Cerebellar nuclear complex (tissue), 1 donor: ENCODE results near the gene FAM13B.
"Not testable (repeated sequence)": the region's sequence is repeated elsewhere in the genome, so short reads cannot be mapped to it uniquely, and the experiment has no call there.

ENCODE experiments used
- DNase-seq, 2 experiments: peaks; one replicate each; lab custom pipeline; 2025; lab: John Stamatoyannopoulos, UW

FAM13B gene

DNA sequence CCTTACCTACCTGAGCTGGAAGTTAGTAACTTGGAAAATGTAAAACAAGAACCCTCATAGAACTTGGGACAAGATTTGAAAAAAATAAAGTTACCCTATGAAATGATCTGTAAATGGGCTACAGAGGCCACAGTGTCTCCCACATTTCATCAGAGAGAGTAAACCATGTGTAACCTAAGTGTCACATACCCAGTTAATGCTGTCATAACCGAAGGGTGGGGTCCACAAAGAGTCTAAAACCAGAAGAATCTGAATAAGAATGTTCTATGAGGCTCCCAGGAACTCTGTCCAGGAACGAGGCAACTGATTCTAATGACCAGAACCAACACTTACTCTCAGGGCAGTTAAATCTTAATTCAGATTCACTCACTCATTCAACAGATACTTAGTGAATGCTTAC is 1.0 kb upstream of the FAM13B start:
- DNase-seq, result no peak

DNA sequence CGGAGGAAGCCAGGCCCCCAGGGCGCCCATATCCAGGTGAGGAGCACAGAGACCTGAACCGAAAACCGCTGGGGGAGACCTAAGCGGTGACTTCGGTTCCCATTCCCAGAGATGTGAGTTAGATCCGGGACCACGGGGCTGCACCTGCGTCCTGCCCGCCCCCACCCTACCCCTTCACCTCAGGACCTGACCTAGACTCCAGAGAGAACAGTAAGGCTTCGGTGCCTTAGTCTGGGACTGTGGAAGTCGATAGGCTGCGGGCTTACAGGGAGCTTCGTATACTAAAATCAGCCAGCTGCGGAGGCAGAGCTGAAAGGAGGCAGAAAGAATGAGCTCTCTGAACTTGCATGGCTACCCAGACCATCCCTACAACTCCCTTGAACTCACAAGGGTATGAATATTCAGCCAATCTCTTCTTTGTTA is 518 bp upstream of the FAM13B start:
- DNase-seq, result no peak

DNA sequence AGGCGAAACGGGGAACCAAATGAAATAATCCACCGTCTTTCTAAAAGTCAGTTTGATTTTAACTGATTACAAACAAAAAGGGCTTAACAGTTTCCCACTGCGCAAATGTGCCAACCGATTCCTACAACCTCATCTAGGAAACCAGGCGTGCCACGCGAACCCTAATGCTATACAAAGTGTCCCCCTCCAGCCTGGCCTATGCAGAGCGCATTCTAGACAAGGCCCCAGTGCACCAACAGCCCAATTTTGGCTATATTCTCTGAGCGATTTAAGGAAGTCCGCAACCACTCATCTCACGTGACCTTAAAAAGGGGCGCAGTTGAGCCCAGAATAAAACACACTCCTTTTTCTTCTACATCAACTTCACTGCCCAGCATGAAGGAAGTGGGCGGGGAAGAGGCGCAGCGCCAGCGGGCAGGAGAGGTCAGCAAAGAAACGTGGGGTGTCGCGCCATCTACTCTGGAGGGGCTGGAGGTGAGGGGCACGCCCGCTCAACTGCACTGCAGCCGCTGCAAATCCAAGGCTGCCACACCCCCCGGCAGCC is 779 bp downstream of the FAM13B start:
- no peak for DNase-seq

- no peak for DNase-seq
Measured at GRCh38 chr5:138029944-138030343, 2.9 kb downstream of the FAM13B start.

DNA sequence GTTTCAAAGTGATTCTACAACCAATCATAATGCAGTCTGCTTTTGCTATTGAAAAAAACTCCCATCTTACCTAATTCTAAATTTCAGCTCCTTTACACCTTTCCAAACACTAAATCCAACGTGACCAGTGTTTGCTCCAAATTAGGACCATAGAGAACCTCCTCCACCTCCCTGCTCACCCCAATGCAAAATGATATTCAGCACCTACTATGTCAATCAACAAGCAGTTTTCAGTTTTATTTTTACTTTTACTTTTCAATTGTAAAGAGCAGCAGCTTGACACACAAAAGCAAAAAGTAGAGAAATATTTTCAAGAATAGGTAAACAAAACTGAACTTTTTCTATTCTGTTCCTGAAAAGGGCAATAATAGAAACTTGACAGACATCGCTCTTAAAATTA is 3.4 kb downstream of the FAM13B start:
- no peak for DNase-seq

DNA sequence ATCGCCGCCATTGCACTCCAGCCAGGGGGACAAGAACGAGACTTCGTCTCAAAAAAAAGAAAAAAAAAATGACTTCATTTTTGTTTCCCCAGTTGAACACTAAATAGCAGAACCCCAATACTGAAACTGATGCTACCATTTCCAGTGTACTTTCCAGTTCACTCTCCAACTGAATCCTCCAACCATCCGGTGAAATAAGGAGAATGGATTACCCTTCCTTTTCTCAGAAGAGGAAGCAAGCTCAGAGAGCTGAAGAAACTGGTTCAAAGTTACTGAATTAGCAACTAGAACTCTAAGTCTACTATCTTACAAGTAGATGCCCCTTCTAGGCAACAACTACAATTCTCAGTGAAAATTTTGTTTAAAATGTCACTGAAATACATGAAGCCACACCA is 3.9 kb downstream of the FAM13B start:
- no peak for DNase-seq

- not testable (repeated sequence) for DNase-seq
Measured at GRCh38 chr5:138028262-138028970, 4.5 kb downstream of the FAM13B start.

- not testable (repeated sequence) for DNase-seq
Measured at GRCh38 chr5:138026793-138027192, 6.1 kb downstream of the FAM13B start.

DNA sequence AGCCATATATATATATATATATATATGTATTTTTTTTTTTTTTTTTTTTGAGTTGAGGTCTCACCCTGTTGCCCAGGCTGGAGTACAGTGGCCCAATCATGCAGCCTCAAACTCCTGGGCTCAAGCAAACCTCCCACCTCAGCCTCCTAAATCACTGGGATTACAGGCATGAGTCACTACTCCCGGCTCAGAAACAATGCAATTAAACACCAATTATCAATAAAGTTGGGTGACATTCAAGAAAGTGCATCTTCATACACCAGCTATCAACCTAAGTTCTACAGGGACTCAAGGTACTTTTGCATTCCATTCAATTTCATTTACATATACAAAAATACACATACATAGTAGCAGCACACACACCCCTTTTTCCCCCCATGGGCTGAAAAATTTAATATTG is 7.6 kb downstream of the FAM13B start:
- no peak for DNase-seq

GRCh38 chr5:138024117-138024516 is 8.8 kb downstream of the FAM13B start:
- DNase-seq, result no peak

GRCh38 chr5:138022912-138023311 is 10.0 kb downstream of the FAM13B start:
- DNase-seq, result no peak

DNA sequence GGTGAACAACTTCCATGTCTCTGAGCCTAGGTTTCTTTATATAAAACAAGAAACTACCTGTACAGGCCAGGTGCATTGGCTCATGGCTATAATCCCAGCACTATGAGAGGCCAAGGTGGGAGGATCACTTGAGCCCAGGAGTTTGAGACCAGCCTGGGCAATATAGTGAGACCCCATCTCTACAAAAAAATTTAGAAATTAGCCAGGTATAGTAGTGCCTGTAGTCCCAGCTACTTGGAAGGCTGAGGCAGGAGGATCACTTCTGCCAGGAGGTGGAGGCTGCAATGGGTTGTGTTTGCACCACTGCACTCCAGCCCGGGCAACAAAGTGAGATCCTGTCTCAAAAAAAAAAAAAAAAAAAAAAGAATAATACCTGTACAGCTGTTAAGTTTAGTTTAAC is 11.1 kb downstream of the FAM13B start:
- DNase-seq, result no peak

GRCh38 chr5:138018849-138019248 is 14.0 kb downstream of the FAM13B start:
- DNase-seq, result no peak

DNA sequence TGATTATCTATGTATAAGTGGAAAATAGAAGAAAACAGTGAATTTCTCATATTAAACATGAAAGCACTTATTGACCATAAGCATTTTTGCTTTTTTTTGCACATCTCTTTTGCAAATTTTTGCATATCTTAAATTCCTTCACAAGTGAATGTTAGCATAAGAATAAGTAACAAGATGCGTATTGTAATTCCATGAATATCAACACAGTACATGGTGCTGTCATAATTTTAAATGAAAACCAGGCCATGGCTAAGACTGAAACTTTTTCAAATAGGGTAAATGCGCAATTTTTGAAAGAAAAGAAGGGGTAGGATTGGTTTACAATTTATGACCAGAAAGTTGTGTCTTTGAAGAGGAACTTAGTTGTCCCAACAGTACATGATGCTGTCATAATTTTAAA is 17.0 kb downstream of the FAM13B start:
- no peak for DNase-seq

GRCh38 chr5:138011991-138012390 is 20.9 kb downstream of the FAM13B start:
- DNase-seq, result no peak

- DNase-seq, result no peak
Measured at GRCh38 chr5:138000102-138000723, 32.7 kb downstream of the FAM13B start.

- no peak for DNase-seq
Measured at GRCh38 chr5:137997726-137998213, 35.1 kb downstream of the FAM13B start.

DNA sequence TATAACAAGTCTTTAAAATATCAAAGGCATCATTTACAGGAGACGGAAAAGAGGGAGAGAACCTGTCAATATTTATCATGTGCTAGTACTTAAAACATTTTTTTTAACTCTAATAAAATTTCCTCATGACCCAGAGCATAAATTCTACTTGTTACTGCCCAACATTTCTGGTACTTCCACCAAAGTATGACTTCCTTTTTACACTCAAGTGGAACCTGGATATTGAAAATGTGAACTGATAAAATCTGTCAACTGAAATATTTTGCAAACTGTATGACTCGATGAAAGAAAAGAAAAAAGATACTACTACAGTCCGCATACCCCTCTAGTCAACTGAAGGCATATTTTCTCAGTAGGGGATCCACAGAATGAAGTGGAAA is 37.1 kb downstream of the FAM13B start:
- no peak for DNase-seq

- DNase-seq, result no peak
Measured at GRCh38 chr5:137995077-137995748, 37.7 kb downstream of the FAM13B start.

GRCh38 chr5:137994556-137994955 is 38.3 kb downstream of the FAM13B start:
- DNase-seq, result no peak

- DNase-seq, result no peak
Measured at GRCh38 chr5:137989419-137989818, 43.5 kb downstream of the FAM13B start.

DNA sequence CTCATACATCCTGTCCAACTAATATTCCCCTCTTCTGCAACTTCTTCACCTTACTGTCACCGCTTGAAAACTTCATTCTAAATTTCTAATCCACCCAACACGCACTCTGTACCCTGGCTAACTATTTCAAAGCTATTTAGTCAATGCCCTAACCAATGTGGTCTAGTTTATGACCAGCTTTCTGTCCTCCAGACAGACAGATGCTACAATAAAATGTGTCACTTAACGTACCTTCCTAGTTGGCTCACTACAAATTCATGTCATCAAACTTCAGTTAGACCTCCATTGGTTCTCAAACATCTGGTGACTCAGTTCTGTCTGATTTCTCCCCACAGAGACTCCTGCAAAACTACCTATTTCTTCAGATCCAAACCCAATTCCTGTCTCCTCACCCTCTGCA is 57.7 kb downstream of the FAM13B start:
- no peak for DNase-seq

GRCh38 chr5:137970384-137970783 is 62.5 kb downstream of the FAM13B start:
- not testable (repeated sequence) for DNase-seq
